GM21576 (cell line): Measurements from ENCODE around the gene FAM131B.

Experiments
- ATAC-seq: cut with Tn5 transposase; IDR thresholded peaks from one replicate; pipeline ENCODE4 v1.9.1; 2021; ENCODE audit warnings: mild to moderate bottlenecking, moderate library complexity; ENCODE audit not compliant: unreplicated experiment

FAM131B gene

GRCh38 chr7:143325240-143325639 lies 37.3 kb downstream of the FAM131B start:
- no peak for ATAC-seq

GRCh38 chr7:143323653-143324052 lies 38.9 kb downstream of the FAM131B start:
- ATAC-seq, result no peak

GRCh38 chr7:143322760-143323633 lies 39.5 kb downstream of the FAM131B start:
- no peak for ATAC-seq

GRCh38 chr7:143321734-143322133 lies 40.8 kb downstream of the FAM131B start:
- ATAC-seq, result no peak

- ATAC-seq, result no peak
Measured at GRCh38 chr7:143321242-143321641, 41.3 kb downstream of the FAM131B start.

- no peak for ATAC-seq
Measured at GRCh38 chr7:143320620-143321019, 41.9 kb downstream of the FAM131B start.

GRCh38 chr7:143318661-143319060 lies 43.9 kb downstream of the FAM131B start:
- no peak for ATAC-seq

- no peak for ATAC-seq
Measured at GRCh38 chr7:143316492-143316891, 46.0 kb downstream of the FAM131B start.

GRCh38 chr7:143315776-143316175 lies 46.7 kb downstream of the FAM131B start, which contains the start of gene CLCN1:
CLCN1 (plus strand) TSS chr7:143316111; CDS start chr7:143316213, 102 bp downstream.
- no peak for ATAC-seq

DNA sequence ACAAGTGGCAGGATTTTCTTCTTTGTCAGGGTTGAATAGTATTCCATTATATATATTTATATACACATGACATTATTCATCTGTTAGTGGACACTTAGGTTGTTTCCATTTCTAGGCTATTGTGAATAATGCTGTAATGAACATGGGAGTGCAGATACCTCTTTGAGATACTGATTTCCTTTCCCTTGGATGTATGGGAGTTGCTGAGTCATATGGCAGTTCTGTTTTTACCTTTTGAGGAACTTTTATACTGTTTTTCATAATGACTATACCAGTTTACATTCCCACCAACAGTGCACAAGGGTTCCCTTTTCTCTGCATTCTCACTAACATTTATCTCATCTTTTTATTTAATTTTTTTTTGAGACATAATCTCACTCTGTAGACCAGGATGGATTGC lies 48.4 kb downstream of the FAM131B start:
- no peak for ATAC-seq

- ATAC-seq, result no peak
Measured at GRCh38 chr7:143308632-143309031, 53.9 kb downstream of the FAM131B start.

- ATAC-seq, result no peak
Measured at GRCh38 chr7:143305423-143306070, 57.0 kb downstream of the FAM131B start.

- ATAC-seq, result no peak
Measured at GRCh38 chr7:143304938-143305337, 57.6 kb downstream of the FAM131B start.

DNA sequence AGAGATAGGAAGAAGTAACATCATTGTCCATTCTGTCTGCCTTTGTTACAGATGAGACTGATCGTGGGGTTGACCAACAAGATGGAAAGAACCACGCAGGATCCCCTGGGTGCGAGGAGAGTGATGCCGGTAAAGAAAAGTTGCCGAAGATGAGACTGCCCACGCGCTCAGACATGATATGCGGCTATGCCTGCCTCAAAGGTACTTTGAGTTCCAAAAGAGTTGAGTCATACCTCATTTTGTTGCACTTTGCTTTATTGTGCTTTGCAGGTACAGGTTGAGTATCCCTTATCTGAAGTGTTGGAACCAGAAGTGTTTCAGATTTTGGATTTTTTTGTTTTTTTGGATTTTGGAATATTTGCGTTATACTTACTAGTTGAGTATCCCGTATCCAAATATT lies 58.8 kb downstream of the FAM131B start:
- ATAC-seq, result no peak
